ENCODE results near the gene CDH15. TPM values are rescaled to one million over a fixed set of nuclear protein-coding genes. Genes with fewer than 3 reads are reported as not detected.

Gene CDH15
- polyA plus RNA-seq, 1 donor from 2014 or later = not detected

GRCh38 chr16:89166696-89167424 lies 4.7 kb upstream of the CDH15 start:
- Histone ChIP-seq H3K9me3 (ENCODE audit: low read length) (no peaks in the 10 kb centered on the region), H3K4me2 (ENCODE audit: low read length) (no peak overlapping the region), H3K9me2 (ENCODE audit: insufficient read depth, low read length) (no peaks in the 10 kb centered on the region), H3F3A (ENCODE audit: insufficient read depth, low read length, poor library complexity, severe bottlenecking) (no peaks in the 10 kb centered on the region), H3K27me3 (ENCODE audit: insufficient read depth, low read depth, low read length) (peaks cover 12% of the 10 kb centered on the region), H3K27ac (ENCODE audit: low read length) (no peak overlapping the region), H2AFZ (ENCODE audit: low read depth, low read length) (no peak overlapping the region), H3K9ac (ENCODE audit: low read length) (peak overlapping the region; percentile 54), H3K4me3 (ENCODE audit: low read length) (peak overlapping the region; percentile 43), H3K36me3 (ENCODE audit: insufficient read depth, low read length) (no peaks in the 10 kb centered on the region), H3K79me2 (replicated peaks; ENCODE audit: insufficient read depth, low read length) (no peaks in the 10 kb centered on the region), H4K20me1 (ENCODE audit: insufficient read depth) (no peaks in the 10 kb centered on the region)
- TF ChIP-seq MXI1 (conservative IDR thresholded peaks at IDR 0.05; ENCODE audit: poor library complexity, severe bottlenecking) (no peak), EP300 (conservative IDR thresholded peaks at IDR 0.05; ENCODE audit: poor library complexity, severe bottlenecking) (no peak)
- TF ChIP-seq, protein P1, sequence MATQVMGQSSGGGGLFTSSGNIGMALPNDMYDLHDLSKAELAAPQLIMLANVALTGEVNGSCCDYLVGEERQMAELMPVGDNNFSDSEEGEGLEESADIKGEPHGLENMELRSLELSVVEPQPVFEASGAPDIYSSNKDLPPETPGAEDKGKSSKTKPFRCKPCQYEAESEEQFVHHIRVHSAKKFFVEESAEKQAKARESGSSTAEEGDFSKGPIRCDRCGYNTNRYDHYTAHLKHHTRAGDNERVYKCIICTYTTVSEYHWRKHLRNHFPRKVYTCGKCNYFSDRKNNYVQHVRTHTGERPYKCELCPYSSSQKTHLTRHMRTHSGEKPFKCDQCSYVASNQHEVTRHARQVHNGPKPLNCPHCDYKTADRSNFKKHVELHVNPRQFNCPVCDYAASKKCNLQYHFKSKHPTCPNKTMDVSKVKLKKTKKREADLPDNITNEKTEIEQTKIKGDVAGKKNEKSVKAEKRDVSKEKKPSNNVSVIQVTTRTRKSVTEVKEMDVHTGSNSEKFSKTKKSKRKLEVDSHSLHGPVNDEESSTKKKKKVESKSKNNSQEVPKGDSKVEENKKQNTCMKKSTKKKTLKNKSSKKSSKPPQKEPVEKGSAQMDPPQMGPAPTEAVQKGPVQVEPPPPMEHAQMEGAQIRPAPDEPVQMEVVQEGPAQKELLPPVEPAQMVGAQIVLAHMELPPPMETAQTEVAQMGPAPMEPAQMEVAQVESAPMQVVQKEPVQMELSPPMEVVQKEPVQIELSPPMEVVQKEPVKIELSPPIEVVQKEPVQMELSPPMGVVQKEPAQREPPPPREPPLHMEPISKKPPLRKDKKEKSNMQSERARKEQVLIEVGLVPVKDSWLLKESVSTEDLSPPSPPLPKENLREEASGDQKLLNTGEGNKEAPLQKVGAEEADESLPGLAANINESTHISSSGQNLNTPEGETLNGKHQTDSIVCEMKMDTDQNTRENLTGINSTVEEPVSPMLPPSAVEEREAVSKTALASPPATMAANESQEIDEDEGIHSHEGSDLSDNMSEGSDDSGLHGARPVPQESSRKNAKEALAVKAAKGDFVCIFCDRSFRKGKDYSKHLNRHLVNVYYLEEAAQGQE (IDR thresholded peaks at IDR 0.05; ENCODE audit: borderline replicate concordance) = no peak

DNA sequence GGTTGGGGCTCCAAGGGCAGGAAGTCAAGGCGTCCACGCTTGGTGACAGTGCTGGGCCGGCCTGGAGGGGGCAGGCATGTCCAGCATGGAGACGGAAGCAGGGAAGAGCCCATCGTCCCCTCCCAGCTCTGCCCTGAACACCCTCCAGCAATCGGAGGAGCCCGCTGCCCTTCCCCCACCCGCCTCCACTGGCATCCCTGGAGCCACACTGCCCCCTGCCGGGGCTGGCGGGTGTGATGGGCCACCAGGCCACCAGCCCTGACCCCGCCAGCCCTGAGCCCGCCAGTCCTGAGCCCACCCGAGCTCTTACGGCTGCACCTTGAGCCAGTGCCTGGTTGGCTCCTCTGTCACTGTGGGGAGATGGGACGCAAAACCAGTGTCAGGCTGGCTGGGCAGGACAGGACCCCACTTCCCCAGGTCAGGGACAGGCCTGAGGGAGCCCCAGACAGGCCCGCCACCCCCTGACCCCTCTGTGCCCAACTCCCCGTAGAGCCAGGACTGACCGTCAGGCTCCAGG lies 4.1 kb upstream of the CDH15 start:
- Histone ChIP-seq H3F3A (ENCODE audit: insufficient read depth, low read length, poor library complexity, severe bottlenecking) (no peaks in the 10 kb centered on the region), H3K4me2 (ENCODE audit: low read length) (no peak overlapping the region), H3K79me2 (replicated peaks; ENCODE audit: insufficient read depth, low read length) (no peaks in the 10 kb centered on the region), H4K20me1 (ENCODE audit: insufficient read depth) (no peaks in the 10 kb centered on the region), H2AFZ (ENCODE audit: low read depth, low read length) (no peak overlapping the region), H3K9me3 (ENCODE audit: low read length) (no peaks in the 10 kb centered on the region), H3K36me3 (ENCODE audit: insufficient read depth, low read length) (no peaks in the 10 kb centered on the region), H3K27me3 (ENCODE audit: insufficient read depth, low read depth, low read length) (peaks cover 12% of the 10 kb centered on the region), H3K27ac (ENCODE audit: low read length) (no peak overlapping the region), H3K9me2 (ENCODE audit: insufficient read depth, low read length) (no peaks in the 10 kb centered on the region), H3K9ac (ENCODE audit: low read length) (peak overlapping the region; percentile 54), H3K4me3 (ENCODE audit: low read length) (peak overlapping the region; percentile 43)
- TF ChIP-seq EP300 (conservative IDR thresholded peaks at IDR 0.05; ENCODE audit: poor library complexity, severe bottlenecking) = peak; percentile 50
- no peak for TF ChIP-seq POLR2AphosphoS5 (IDR thresholded peaks at IDR 0.05)
- no peak for TF ChIP-seq MXI1 (conservative IDR thresholded peaks at IDR 0.05; ENCODE audit: poor library complexity, severe bottlenecking)
- TF ChIP-seq CTCF (IDR thresholded peaks at IDR 0.05; ENCODE audit: poor library complexity, severe bottlenecking) = peak; percentile 96
- TF ChIP-seq EZH2 (IDR thresholded peaks at IDR 0.05; ENCODE audit: borderline replicate concordance, insufficient read depth, low read length, poor library complexity, severe bottlenecking) = no peak
- TF ChIP-seq, protein P1 (IDR thresholded peaks at IDR 0.05; ENCODE audit: borderline replicate concordance) = no peak
- TF ChIP-seq TAF1 (IDR thresholded peaks at IDR 0.05; ENCODE audit: low read depth) = no peak
- peak; percentile 96 for TF ChIP-seq SMC3 (conservative IDR thresholded peaks at IDR 0.05; ENCODE audit: poor library complexity)
- TF ChIP-seq RAD21 (conservative IDR thresholded peaks at IDR 0.05) = peak; percentile 98

Measured in neural cell (in vitro differentiated cells).